GM13977 (cell line): Measurements from ENCODE around the gene XPNPEP2.

ENCODE experiments used
- DNase-seq: peaks from one replicate; pipeline ENCODE4 v3.0.0; 2012; ENCODE audit warnings: low spot score
- in situ Hi-C: fragments of 300-500 bp; cut with MboI; formaldehyde crosslinking; loops from one replicate; pipeline ENCODE4 v1.12.0; 2022; ENCODE audit warnings: low sequenced_read_pairs, low pct_unique_long_range_greater_than_20kb, mixed read lengths, inconsistent platforms; ENCODE audit not compliant: unreplicated experiment
- TF ChIP-seq, protein P1 (sequence below): IDR thresholded peaks from 2 replicates; pipeline ENCODE4 v1.5.1; 2012; ENCODE audit warnings: mild to moderate bottlenecking, control low read depth; ENCODE audit not compliant: insufficient read depth; ENCODE audit errors: extremely low read depth, missing control alignments

Gene XPNPEP2

DNA sequence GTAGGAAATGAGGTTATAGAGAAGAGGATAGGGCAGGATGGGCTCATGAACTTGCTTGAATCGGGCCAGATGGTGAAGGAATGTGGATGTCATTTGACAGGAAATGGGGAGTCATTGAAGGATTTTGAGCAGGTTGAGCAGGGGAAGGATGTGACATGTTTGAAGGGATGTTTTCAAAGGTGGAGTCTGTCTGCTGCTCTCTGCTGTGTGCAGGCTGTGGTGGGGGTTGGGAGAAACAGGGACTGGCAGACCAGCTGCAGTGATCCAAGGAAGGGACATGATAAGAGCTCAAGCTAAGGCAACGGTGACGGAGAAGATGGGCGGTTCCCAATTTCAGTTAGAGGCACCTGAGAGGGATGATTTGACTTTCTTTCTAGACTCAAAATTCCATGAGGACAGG lies 14.0 kb upstream of the XPNPEP2 start:
- TF ChIP-seq, protein P1, sequence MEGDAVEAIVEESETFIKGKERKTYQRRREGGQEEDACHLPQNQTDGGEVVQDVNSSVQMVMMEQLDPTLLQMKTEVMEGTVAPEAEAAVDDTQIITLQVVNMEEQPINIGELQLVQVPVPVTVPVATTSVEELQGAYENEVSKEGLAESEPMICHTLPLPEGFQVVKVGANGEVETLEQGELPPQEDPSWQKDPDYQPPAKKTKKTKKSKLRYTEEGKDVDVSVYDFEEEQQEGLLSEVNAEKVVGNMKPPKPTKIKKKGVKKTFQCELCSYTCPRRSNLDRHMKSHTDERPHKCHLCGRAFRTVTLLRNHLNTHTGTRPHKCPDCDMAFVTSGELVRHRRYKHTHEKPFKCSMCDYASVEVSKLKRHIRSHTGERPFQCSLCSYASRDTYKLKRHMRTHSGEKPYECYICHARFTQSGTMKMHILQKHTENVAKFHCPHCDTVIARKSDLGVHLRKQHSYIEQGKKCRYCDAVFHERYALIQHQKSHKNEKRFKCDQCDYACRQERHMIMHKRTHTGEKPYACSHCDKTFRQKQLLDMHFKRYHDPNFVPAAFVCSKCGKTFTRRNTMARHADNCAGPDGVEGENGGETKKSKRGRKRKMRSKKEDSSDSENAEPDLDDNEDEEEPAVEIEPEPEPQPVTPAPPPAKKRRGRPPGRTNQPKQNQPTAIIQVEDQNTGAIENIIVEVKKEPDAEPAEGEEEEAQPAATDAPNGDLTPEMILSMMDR, result no peak
- in situ Hi-C loops, result no loop called here
- no peak for DNase-seq

DNA sequence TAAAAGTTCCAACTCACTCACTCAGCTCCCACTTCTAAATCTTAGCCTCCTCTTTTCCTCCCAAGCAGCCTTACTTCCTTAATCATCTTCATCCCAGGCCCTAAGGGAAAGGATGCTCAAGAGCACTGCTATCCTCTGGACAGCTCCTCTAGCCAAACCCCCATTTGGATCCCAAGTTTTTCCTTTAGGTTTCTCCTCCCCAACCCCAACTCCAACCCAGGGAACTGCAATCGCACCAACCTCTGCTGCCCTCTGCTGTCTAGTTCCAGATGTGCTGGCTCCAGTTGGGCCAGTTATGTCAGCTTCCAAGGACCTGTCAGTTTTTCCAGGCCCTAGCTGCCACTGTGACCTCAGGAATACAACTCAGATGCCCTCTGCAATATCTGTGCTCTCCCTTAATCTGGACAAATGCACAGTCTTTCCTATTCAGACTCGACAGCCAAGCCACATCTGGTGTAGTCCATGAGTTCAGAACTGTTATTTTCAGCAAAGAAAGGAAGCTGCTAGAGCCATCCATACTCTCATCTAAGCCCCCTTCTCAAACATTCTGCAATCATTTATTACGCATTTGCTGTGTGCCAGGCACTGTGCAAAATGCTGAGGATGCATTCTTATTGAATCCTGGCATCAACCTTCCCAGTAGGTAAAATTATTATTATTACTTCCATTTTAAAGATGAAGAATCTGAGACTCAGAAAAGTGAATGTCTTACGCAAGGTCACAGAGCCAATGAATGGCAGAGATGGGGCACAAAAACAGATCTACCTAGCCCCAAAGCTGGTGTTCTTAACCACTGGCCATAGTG lies 12.3 kb upstream of the XPNPEP2 start:
- in situ Hi-C loops, result no loop called here
- no peak for DNase-seq
- TF ChIP-seq, protein P1, result peak; percentile 69

- TF ChIP-seq, protein P1, result no peak
- in situ Hi-C loops, result no loop called here
- no peak for DNase-seq
These were observed 10.7 kb upstream of the XPNPEP2 start for GRCh38 chrX:129728061-129728460.

- in situ Hi-C loops, result no loop called here
- no peak for DNase-seq
These were observed 7.6 kb upstream of the XPNPEP2 start for GRCh38 chrX:129731228-129731627.

GRCh38 chrX:129732857-129733256 lies 5.9 kb upstream of the XPNPEP2 start:
- in situ Hi-C loops, result no loop called here
- TF ChIP-seq, protein P1, result no peak
- no peak for DNase-seq

More at GRCh38 chrX:129731228-129731627, 7.6 kb upstream of the XPNPEP2 start:
- TF ChIP-seq, protein P1, result no peak

DNA sequence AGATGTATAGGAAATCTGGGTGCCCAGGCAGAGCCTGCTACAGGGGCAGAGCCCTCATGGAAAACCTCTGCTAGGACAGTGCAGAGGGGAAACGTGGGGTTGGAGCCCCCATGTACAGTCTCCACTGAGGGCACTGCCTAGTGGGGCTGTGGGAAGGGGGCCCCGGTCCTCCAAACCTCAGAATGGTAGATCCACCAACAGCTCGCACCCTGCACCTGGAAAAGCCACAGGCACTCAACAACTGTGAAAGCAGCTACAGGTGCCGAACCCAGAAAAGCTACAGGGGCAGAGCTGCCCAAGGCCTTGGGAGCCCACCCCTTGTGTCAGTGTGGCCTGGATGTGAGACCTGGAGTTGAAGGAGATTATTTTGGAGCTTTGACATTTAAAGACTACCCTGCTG lies 5.4 kb upstream of the XPNPEP2 start:
- in situ Hi-C loops, result no loop called here
- TF ChIP-seq, protein P1, result no peak
- no peak for DNase-seq
